Parathyroid adenoma (tissue), 2 donors: ENCODE results near the gene ARHGAP35.

Experiments
- H2AFZ ChIP-seq: fragments of 300-600 bp; sonication (generic); one replicate; pipeline ENCODE4 v1.7.0; 2017; ENCODE audit warnings: antibody characterized with exemption, mild to moderate bottlenecking
- H3K27ac ChIP-seq: fragments of 300-600 bp; sonication (generic); one replicate; pipeline ENCODE4 v1.7.0; 2017
- H3K27me3 ChIP-seq: fragments of 300-600 bp; sonication (generic); one replicate; pipeline ENCODE4 v1.7.0; 2017; ENCODE audit warnings: low read length; ENCODE audit not compliant: control insufficient read depth, insufficient read depth
- H3K36me3 ChIP-seq: fragments of 300-600 bp; sonication (generic); one replicate; pipeline ENCODE4 v1.7.0; 2017; ENCODE audit warnings: low read length; ENCODE audit not compliant: control insufficient read depth, insufficient read depth
- H3K4me1 ChIP-seq: fragments of 300-600 bp; sonication (generic); one replicate; pipeline ENCODE4 v1.7.0; 2017; ENCODE audit warnings: control low read depth
- H3K4me2 ChIP-seq: fragments of 300-600 bp; sonication (generic); one replicate; pipeline ENCODE4 v1.7.0; 2017; ENCODE audit warnings: low read length
- H3K4me3 ChIP-seq: fragments of 300-600 bp; sonication (generic); one replicate; pipeline ENCODE4 v1.7.0; 2017; ENCODE audit warnings: low read depth, low read length
- H3K79me2 ChIP-seq: fragments of 300-600 bp; sonication (generic); one replicate; pipeline ENCODE4 v1.7.0; 2017; ENCODE audit warnings: control low read depth
- H3K9ac ChIP-seq: fragments of 300-600 bp; sonication (generic); one replicate; pipeline ENCODE4 v1.7.0; 2017; ENCODE audit warnings: mild to moderate bottlenecking
- H3K9me3 ChIP-seq: fragments of 300-600 bp; sonication (generic); one replicate; pipeline ENCODE4 v1.7.0; 2017; ENCODE audit warnings: low read length; ENCODE audit not compliant: control insufficient read depth
- CTCF ChIP-seq: fragments of 300-600 bp; sonication (generic); IDR thresholded peaks from one replicate; pipeline ENCODE4 v1.7.0; 2017; ENCODE audit warnings: antibody characterized with exemption, mild to moderate bottlenecking
- donor health status: primary hyperparathyroidism.

Gene ARHGAP35

GRCh38 chr19:46838160-46838559 is 22.6 kb upstream of the ARHGAP35 start:
- no peak overlapping the region for H3K27ac ChIP-seq
- H3K4me2 ChIP-seq, result no peak overlapping the region
- H3K36me3 ChIP-seq, result no peaks in the 10 kb centered on the region
- no peak overlapping the region for H2AFZ ChIP-seq
- no peak overlapping the region for H3K9ac ChIP-seq
- H3K9me3 ChIP-seq, result no peaks in the 10 kb centered on the region
- H3K4me1 ChIP-seq, result no peaks in the 10 kb centered on the region
- H3K4me3 ChIP-seq, result no peak overlapping the region
- no peaks in the 10 kb centered on the region for H3K27me3 ChIP-seq
- no peaks in the 10 kb centered on the region for H3K79me2 ChIP-seq
- no peak for TF ChIP-seq CTCF

GRCh38 chr19:46839752-46840497 is 20.9 kb upstream of the ARHGAP35 start:
- H3K9ac ChIP-seq, result no peak overlapping the region
- H2AFZ ChIP-seq, result no peak overlapping the region
- H3K36me3 ChIP-seq, result no peaks in the 10 kb centered on the region
- H3K27me3 ChIP-seq, result no peaks in the 10 kb centered on the region
- TF ChIP-seq CTCF, result no peak
- H3K9me3 ChIP-seq, result no peaks in the 10 kb centered on the region
- no peak overlapping the region for H3K4me3 ChIP-seq
- no peaks in the 10 kb centered on the region for H3K4me1 ChIP-seq
- no peaks in the 10 kb centered on the region for H3K79me2 ChIP-seq
- H3K4me2 ChIP-seq, result no peak overlapping the region
- H3K27ac ChIP-seq, result no peak overlapping the region

GRCh38 chr19:46840498-46840942 is 20.3 kb upstream of the ARHGAP35 start:
- Histone ChIP-seq H3K79me2 (no peaks in the 10 kb centered on the region), H3K4me3 (no peak overlapping the region), H3K9me3 (no peaks in the 10 kb centered on the region), H3K4me1 (no peaks in the 10 kb centered on the region), H3K4me2 (no peak overlapping the region), H3K27ac (no peak overlapping the region), H3K27me3 (no peaks in the 10 kb centered on the region), H3K9ac (no peak overlapping the region), H3K36me3 (no peaks in the 10 kb centered on the region), H2AFZ (no peak overlapping the region)
- TF ChIP-seq CTCF, result peak; percentile 88

GRCh38 chr19:46841458-46842083 is 19.2 kb upstream of the ARHGAP35 start:
- Histone ChIP-seq H3K4me1 (no peaks in the 10 kb centered on the region), H3K4me2 (no peak overlapping the region)

More at GRCh38 chr19:46841458-46842083, 19.2 kb upstream of the ARHGAP35 start:
- no peak for TF ChIP-seq CTCF
- Histone ChIP-seq H3K9ac (no peak overlapping the region), H3K4me3 (no peak overlapping the region), H3K27ac (no peak overlapping the region), H3K27me3 (no peaks in the 10 kb centered on the region), H2AFZ (no peak overlapping the region), H3K36me3 (no peaks in the 10 kb centered on the region), H3K9me3 (no peaks in the 10 kb centered on the region), H3K79me2 (no peaks in the 10 kb centered on the region)
